Measurements from ENCODE around the gene DHRS4L2. TPM values are rescaled to one million over a fixed set of nuclear protein-coding genes. Genes with fewer than 3 reads are reported as not detected.
A peak's percentile ranks its signal among the peaks of the same experiment; 100 is the strongest.
"Not testable (repeated sequence)": the region's sequence is repeated elsewhere in the genome, so short reads cannot be mapped to it uniquely, and the experiment has no call there.

DHRS4L2 gene
- total and polyA plus RNA-seq, 4 donors = 16.7 to 56.8 (median 44.0) TPM

GRCh38 chr14:24012726-24013273, 24.1 kb downstream of the DHRS4L2 start:
- peak overlapping the region in 1 of 2 donors; percentile 9 for H3K27ac ChIP-seq (ENCODE audit: low read depth in 1 of 2, low read length in 2 of 2)
- not testable (repeated sequence) for H3K36me3 ChIP-seq (ENCODE audit: control insufficient read depth in 4 of 4, insufficient read depth in 3 of 4, low read depth in 1 of 4, low read length in 3 of 4); H3K4me3 ChIP-seq (ENCODE audit: low read depth in 1 of 3, low read length in 3 of 3); H3K9me3 ChIP-seq (ENCODE audit: control insufficient read depth in 4 of 4, low read length in 3 of 4); H3K9ac ChIP-seq (ENCODE audit: low read depth in 1 of 2, low read length in 2 of 2); H3K27me3 ChIP-seq (ENCODE audit: control insufficient read depth in 4 of 4, insufficient read depth in 4 of 4, low read length in 3 of 4); DNase-seq (ENCODE audit: low spot score)
- WGBS = 28% methylated on average over 4 of the region's 4 CpGs
- peaks cover 0 to 20% (median 19%) of the 10 kb centered on the region in 4 donors for H3K4me1 ChIP-seq (ENCODE audit: control insufficient read depth in 4 of 4, insufficient read depth in 4 of 4, low read length in 3 of 4)

GRCh38 chr14:24013654-24014514, 25.2 kb downstream of the DHRS4L2 start:
- peaks cover 0 to 20% (median 19%) of the 10 kb centered on the region in 4 donors for H3K4me1 ChIP-seq (ENCODE audit: control insufficient read depth in 4 of 4, insufficient read depth in 4 of 4, low read length in 3 of 4)
- peak; percentile 53 for DNase-seq (ENCODE audit: low spot score)
- H3K9ac ChIP-seq (ENCODE audit: low read depth in 1 of 2, low read length in 2 of 2) = no peak overlapping the region
- WGBS = 25% methylated on average over 12 of the region's 12 CpGs
- no peaks in the 10 kb centered on the region for H3K27me3 ChIP-seq (ENCODE audit: control insufficient read depth in 4 of 4, insufficient read depth in 4 of 4, low read length in 3 of 4)
- H3K36me3 ChIP-seq (ENCODE audit: control insufficient read depth in 4 of 4, insufficient read depth in 3 of 4, low read depth in 1 of 4, low read length in 3 of 4) = no peaks in the 10 kb centered on the region
- H3K4me3 ChIP-seq (ENCODE audit: low read depth in 1 of 3, low read length in 3 of 3) = no peak overlapping the region
- H3K9me3 ChIP-seq (ENCODE audit: control insufficient read depth in 4 of 4, low read length in 3 of 4) = no peaks in the 10 kb centered on the region
- TF ChIP-seq REST (IDR thresholded peaks at IDR 0.05) = no peak
- TF ChIP-seq CTCF (IDR thresholded peaks at IDR 0.05; ENCODE audit: low read depth, low read length, missing input control) = peak; percentile 90
- peak; percentile 87 to 99 for TF ChIP-seq RAD21 (IDR thresholded peaks at IDR 0.05)
- H3K27ac ChIP-seq (ENCODE audit: low read depth in 1 of 2, low read length in 2 of 2) = no peak overlapping the region

GRCh38 chr14:24015745-24016144, 27.0 kb downstream of the DHRS4L2 start:
- not testable (repeated sequence) for DNase-seq (ENCODE audit: low spot score); H3K36me3 ChIP-seq (ENCODE audit: control insufficient read depth in 4 of 4, insufficient read depth in 3 of 4, low read depth in 1 of 4, low read length in 3 of 4); H3K9me3 ChIP-seq (ENCODE audit: control insufficient read depth in 4 of 4, low read length in 3 of 4); H3K27me3 ChIP-seq (ENCODE audit: control insufficient read depth in 4 of 4, insufficient read depth in 4 of 4, low read length in 3 of 4); H3K9ac ChIP-seq (ENCODE audit: low read depth in 1 of 2, low read length in 2 of 2); H3K27ac ChIP-seq (ENCODE audit: low read depth in 1 of 2, low read length in 2 of 2); H3K4me3 ChIP-seq (ENCODE audit: low read depth in 1 of 3, low read length in 3 of 3)
- H3K4me1 ChIP-seq (ENCODE audit: control insufficient read depth in 4 of 4, insufficient read depth in 4 of 4, low read length in 3 of 4) = peaks cover 0 to 20% (median 17%) of the 10 kb centered on the region in 4 donors
- 98% methylated on average over 6 of the region's 6 CpGs for WGBS

GRCh38 chr14:24018978-24019377, 30.2 kb downstream of the DHRS4L2 start:
- not testable (repeated sequence) for H3K4me1 ChIP-seq (ENCODE audit: control insufficient read depth in 4 of 4, insufficient read depth in 4 of 4, low read length in 3 of 4); DNase-seq (ENCODE audit: low spot score); H3K27ac ChIP-seq (ENCODE audit: low read depth in 1 of 2, low read length in 2 of 2); H3K9me3 ChIP-seq (ENCODE audit: control insufficient read depth in 4 of 4, low read length in 3 of 4); H3K27me3 ChIP-seq (ENCODE audit: control insufficient read depth in 4 of 4, insufficient read depth in 4 of 4, low read length in 3 of 4); H3K36me3 ChIP-seq (ENCODE audit: control insufficient read depth in 4 of 4, insufficient read depth in 3 of 4, low read depth in 1 of 4, low read length in 3 of 4); H3K4me3 ChIP-seq (ENCODE audit: low read depth in 1 of 3, low read length in 3 of 3); H3K9ac ChIP-seq (ENCODE audit: low read depth in 1 of 2, low read length in 2 of 2)
